ENCODE results near the gene PALM.
"Not testable (repeated sequence)": the region's sequence is repeated elsewhere in the genome, so short reads cannot be mapped to it uniquely, and the experiment has no call there.

DNA sequence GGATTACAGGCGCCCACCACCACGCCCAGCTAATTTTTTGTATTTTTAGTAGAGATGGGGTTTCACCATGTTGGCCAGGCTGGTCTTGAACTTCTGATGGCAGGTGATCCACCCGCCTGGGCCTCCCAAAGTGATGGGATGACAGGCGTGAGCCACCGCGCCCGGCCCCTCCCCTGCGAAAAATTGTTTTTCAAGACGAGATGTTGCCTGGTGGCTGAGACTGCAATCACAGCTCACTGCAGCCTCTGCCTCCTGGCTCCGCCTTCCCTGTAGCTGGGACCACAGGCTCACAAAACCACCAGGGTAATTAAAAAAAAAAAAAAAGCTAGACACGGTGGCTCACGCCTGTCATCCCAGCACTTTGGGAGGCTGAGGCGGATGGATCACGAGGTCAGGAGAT is 8.8 kb upstream of the PALM start:
- TF ChIP-seq CTCF (IDR thresholded peaks at IDR 0.05; ENCODE audit: low read length); EZH2 (optimal IDR thresholded peaks at IDR 0.05; ENCODE audit: low read depth, low read length): not testable (repeated sequence)
